SK-N-SH (cell line): ENCODE results near the gene DISP1. TPM values are rescaled to one million over a fixed set of nuclear protein-coding genes. Genes with fewer than 3 reads are reported as not detected.

ENCODE experiments used
- CTCF ChIA-PET: fragments of 300-600, 350-600 bp; formaldehyde crosslinking; extraction: SDS; loops from one replicate; lab custom pipeline; 2021; lab: Yijun Ruan, JAX
- POLR2A ChIA-PET: fragments of 350-600 bp; sonication (Branson Sonifier 250); formaldehyde crosslinking; extraction: SDS; loops from one replicate; lab custom pipeline; 2020; ENCODE audit warnings: antibody characterized with exemption, inconsistent platforms; lab: Yijun Ruan, JAX
- DNase-seq: peaks from one replicate; pipeline ENCODE4 v3.0.0; 2012
- H2AFZ ChIP-seq: fragments of 200-600 bp; sonication (generic); 2 replicates; pipeline ENCODE4 v1.8.1; 2016; ENCODE audit warnings: antibody characterized with exemption, mild to moderate bottlenecking, low read depth
- H3F3A ChIP-seq: fragments of 200-600 bp; sonication (generic); replicated peaks from 2 replicates; pipeline ENCODE3; 2016; ENCODE audit warnings: antibody characterized with exemption, mild to moderate bottlenecking; ENCODE audit not compliant: insufficient read depth
- H3K27ac ChIP-seq, 2 experiments: fragments of 200-500 bp in 1 of 2; fragments of 200-600 bp in 1 of 2; sonication (Bioruptor generic) in 1 of 2; sonication (generic), shearing (Covaris generic) in 1 of 2; 2 replicates each; pipeline versions ENCODE4 v1.5.1 to v1.6.1; 2014 to 2016; ENCODE audit warnings: low read depth in 2 of 2, inconsistent platforms in 1 of 2, low read length in 1 of 2, mild to moderate bottlenecking in 1 of 2, mixed read lengths in 1 of 2
- H3K27me3 ChIP-seq: fragments of 200-600 bp; sonication (generic), shearing (Covaris generic); 2 replicates; pipeline ENCODE4 v1.6.1; 2016; ENCODE audit warnings: mixed run types; ENCODE audit not compliant: insufficient read depth
- H3K36me3 ChIP-seq, 2 experiments: fragments of 200-500 bp in 1 of 2; fragments of 200-600 bp in 1 of 2; sonication (Bioruptor generic) in 1 of 2; sonication (generic) in 1 of 2; replicated peaks in 1 of 2; 2 replicates each; pipeline versions ENCODE3 to v1.5.1; 2014 to 2016; ENCODE audit warnings: low read length in 1 of 2, mild to moderate bottlenecking in 1 of 2; ENCODE audit not compliant: insufficient read depth in 2 of 2, control insufficient read depth in 1 of 2
- H3K4me1 ChIP-seq, 2 experiments: fragments of 200-500 bp in 1 of 2; fragments of 200-600 bp in 1 of 2; sonication (Bioruptor generic) in 1 of 2; sonication (generic), shearing (Covaris generic) in 1 of 2; 2 replicates each; pipeline versions ENCODE4 v1.5.1 to v1.6.1; 2014 to 2016; ENCODE audit warnings: low read depth in 1 of 2, low read length in 1 of 2, mixed run types in 1 of 2; ENCODE audit not compliant: insufficient read depth in 2 of 2, control insufficient read depth in 1 of 2
- H3K4me2 ChIP-seq: fragments of 200-600 bp; sonication (generic), shearing (Covaris generic); 2 replicates; pipeline ENCODE4 v1.6.1; 2017; ENCODE audit warnings: mixed run types
- H3K4me3 ChIP-seq, 2 experiments: fragments of 200-500 bp in 1 of 2; fragments of 200-600 bp in 1 of 2; sonication (Bioruptor generic) in 1 of 2; sonication (generic), shearing (Covaris generic) in 1 of 2; 2 replicates each; pipeline versions ENCODE4 v1.5.1 to v1.8.1; 2014 to 2016; ENCODE audit warnings: low read depth in 2 of 2, inconsistent platforms in 1 of 2, low read length in 1 of 2, mild to moderate bottlenecking in 1 of 2, mixed read lengths in 1 of 2, moderate library complexity in 1 of 2
- H3K79me2 ChIP-seq: fragments of 200-600 bp; sonication (generic); 2 replicates; pipeline ENCODE4 v1.8.1; 2017; ENCODE audit warnings: mild to moderate bottlenecking; ENCODE audit not compliant: insufficient read depth
- H3K9ac ChIP-seq: fragments of 200-600 bp; sonication (generic); 2 replicates; pipeline ENCODE4 v1.6.1; 2017; ENCODE audit warnings: mixed run types
- H3K9me2 ChIP-seq: fragments of 200-600 bp; sonication (generic); 2 replicates; pipeline ENCODE4 v1.6.1; 2017; ENCODE audit warnings: mixed run types
- H3K9me3 ChIP-seq: fragments of 200-600 bp; sonication (generic); 2 replicates; pipeline ENCODE4 v1.6.1; 2017; ENCODE audit warnings: mixed run types, mild to moderate bottlenecking, moderate library complexity
- H4K20me1 ChIP-seq: fragments of 200-600 bp; sonication (generic); 2 replicates; pipeline ENCODE4 v1.6.1; 2017; ENCODE audit warnings: mild to moderate bottlenecking, mixed run types; ENCODE audit not compliant: insufficient read depth
- EP300 ChIP-seq, 2 experiments: IDR thresholded peaks; 2 replicates each; pipeline versions ENCODE4 v1.4.0 to v1.6.1; 2012; ENCODE audit warnings: borderline replicate concordance in 1 of 2, low read depth in 1 of 2, low read length in 1 of 2
- EZH2phosphoT487 ChIP-seq: fragments of 200-600 bp; sonication (generic); IDR thresholded peaks from 2 replicates; pipeline ENCODE4 v1.6.1; 2017; ENCODE audit warnings: low read depth, mixed run types, mild to moderate bottlenecking, antibody characterized with exemption, moderate library complexity, borderline replicate concordance
- FOXJ3 ChIP-seq: sonication (generic); formaldehyde crosslinking; IDR thresholded peaks from 2 replicates; pipeline ENCODE4 v1.5.1; 2020; ENCODE audit warnings: mild to moderate bottlenecking, missing genetic modification reagents
- FOXM1 ChIP-seq: IDR thresholded peaks from 2 replicates; pipeline ENCODE4 v1.4.0; 2012; ENCODE audit warnings: low read depth, mild to moderate bottlenecking
- GABPA ChIP-seq: IDR thresholded peaks from 2 replicates; pipeline ENCODE4 v1.4.0; 2012; ENCODE audit warnings: low read depth, mild to moderate bottlenecking
- JUND ChIP-seq: IDR thresholded peaks from 2 replicates; pipeline ENCODE4 v1.4.0; 2012
- MAX ChIP-seq: IDR thresholded peaks from 2 replicates; pipeline ENCODE4 v1.4.0; 2012; ENCODE audit warnings: low read depth
- MEF2A ChIP-seq: IDR thresholded peaks from 2 replicates; pipeline ENCODE4 v1.4.0; 2012; ENCODE audit warnings: low read depth, borderline replicate concordance
- NFIC ChIP-seq: IDR thresholded peaks from 2 replicates; pipeline ENCODE4 v1.4.0; 2012; ENCODE audit warnings: borderline replicate concordance
- RAD21 ChIP-seq: IDR thresholded peaks from 2 replicates; pipeline ENCODE4 v1.6.1; 2012; ENCODE audit warnings: mild to moderate bottlenecking, low read length
- RCOR1 ChIP-seq: fragments of 150-350 bp; IDR thresholded peaks from 2 replicates; pipeline ENCODE4 v1.6.1; 2017; ENCODE audit warnings: antibody characterized with exemption, low read length
- RXRA ChIP-seq: IDR thresholded peaks from 2 replicates; pipeline ENCODE4 v1.4.0; 2012; ENCODE audit warnings: low read depth, mild to moderate bottlenecking, borderline replicate concordance
- TAF1 ChIP-seq: IDR thresholded peaks from 2 replicates; pipeline ENCODE4 v1.6.1; 2012; ENCODE audit warnings: low read depth, mild to moderate bottlenecking, low read length, moderate library complexity, borderline replicate concordance
- TCF12 ChIP-seq: IDR thresholded peaks from 2 replicates; pipeline ENCODE4 v1.4.0; 2012
- YY1 ChIP-seq: IDR thresholded peaks from 2 replicates; pipeline ENCODE4 v1.4.0; 2012; ENCODE audit warnings: low read depth, mild to moderate bottlenecking
- ZBTB33 ChIP-seq: IDR thresholded peaks from 2 replicates; pipeline ENCODE4 v1.4.0; 2012; ENCODE audit warnings: low read depth, borderline replicate concordance
- WGBS: methylation state at CpG from one replicate; pipeline ENCODE4 v1.1.6; 2017; ENCODE audit warnings: low lambda C conversion rate; 5-methylcytosine and 5-hydroxymethylcytosine counted together
- polyA plus RNA-seq, 3 experiments: library from polyadenylated mRNA; depleted of rRNA; stranded (reverse); fragments of >200 nt; gene quantifications; 2 replicates each; pipeline ENCODE4 v1.2.3, GENCODE V29; 2012
- TF ChIP-seq, protein P1 (sequence below): fragments of 150-350 bp; IDR thresholded peaks from 2 replicates; pipeline ENCODE4 v1.6.1; 2016; ENCODE audit warnings: mild to moderate bottlenecking, low read depth, low read length
- TF ChIP-seq, protein P2 (sequence below): fragments of 200-600 bp; sonication (generic); IDR thresholded peaks from 2 replicates; pipeline ENCODE4 v1.6.1; 2017; ENCODE audit warnings: antibody characterized with exemption, mild to moderate bottlenecking, moderate library complexity
- TF ChIP-seq, protein P3 (sequence below): fragments of 150-350 bp; IDR thresholded peaks from 2 replicates; pipeline ENCODE4 v1.6.1; 2017; ENCODE audit warnings: antibody characterized with exemption, low read length, low read depth, borderline replicate concordance

Gene DISP1
- polyA plus RNA-seq, 1 of the 3 experiments (the other 2 are of a cell fraction): 4.4 TPM

GRCh38 chr1:222783051-222783450, 31.8 kb upstream of the DISP1 start:
- Histone ChIP-seq H3K4me1 (no peaks in the 10 kb centered on the region), H3K27me3 (peaks cover 8% of the 10 kb centered on the region; the same call in 1 of the 2 replicates), H3K36me3 (no peaks in the 10 kb centered on the region), H3K79me2 (no peaks in the 10 kb centered on the region), H3K27ac (no peak overlapping the region), H3K9ac (no peak overlapping the region), H3K4me3 (no peak overlapping the region), H2AFZ (no peak overlapping the region), H4K20me1 (no peaks in the 10 kb centered on the region), H3K4me2 (no peak overlapping the region), H3F3A (no peaks in the 10 kb centered on the region), H3K9me3 (no peaks in the 10 kb centered on the region), H3K9me2 (no peaks in the 10 kb centered on the region)
- POLR2A ChIA-PET: no interaction called here
- TF ChIP-seq TAF1: no peak
- no peak for TF ChIP-seq YY1
- TF ChIP-seq, protein P1, sequence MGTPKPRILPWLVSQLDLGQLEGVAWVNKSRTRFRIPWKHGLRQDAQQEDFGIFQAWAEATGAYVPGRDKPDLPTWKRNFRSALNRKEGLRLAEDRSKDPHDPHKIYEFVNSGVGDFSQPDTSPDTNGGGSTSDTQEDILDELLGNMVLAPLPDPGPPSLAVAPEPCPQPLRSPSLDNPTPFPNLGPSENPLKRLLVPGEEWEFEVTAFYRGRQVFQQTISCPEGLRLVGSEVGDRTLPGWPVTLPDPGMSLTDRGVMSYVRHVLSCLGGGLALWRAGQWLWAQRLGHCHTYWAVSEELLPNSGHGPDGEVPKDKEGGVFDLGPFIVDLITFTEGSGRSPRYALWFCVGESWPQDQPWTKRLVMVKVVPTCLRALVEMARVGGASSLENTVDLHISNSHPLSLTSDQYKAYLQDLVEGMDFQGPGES: no peak
- TF ChIP-seq RCOR1: no peak
- TF ChIP-seq ZBTB33: no peak
- no peak for TF ChIP-seq JUND
- TF ChIP-seq, protein P2, sequence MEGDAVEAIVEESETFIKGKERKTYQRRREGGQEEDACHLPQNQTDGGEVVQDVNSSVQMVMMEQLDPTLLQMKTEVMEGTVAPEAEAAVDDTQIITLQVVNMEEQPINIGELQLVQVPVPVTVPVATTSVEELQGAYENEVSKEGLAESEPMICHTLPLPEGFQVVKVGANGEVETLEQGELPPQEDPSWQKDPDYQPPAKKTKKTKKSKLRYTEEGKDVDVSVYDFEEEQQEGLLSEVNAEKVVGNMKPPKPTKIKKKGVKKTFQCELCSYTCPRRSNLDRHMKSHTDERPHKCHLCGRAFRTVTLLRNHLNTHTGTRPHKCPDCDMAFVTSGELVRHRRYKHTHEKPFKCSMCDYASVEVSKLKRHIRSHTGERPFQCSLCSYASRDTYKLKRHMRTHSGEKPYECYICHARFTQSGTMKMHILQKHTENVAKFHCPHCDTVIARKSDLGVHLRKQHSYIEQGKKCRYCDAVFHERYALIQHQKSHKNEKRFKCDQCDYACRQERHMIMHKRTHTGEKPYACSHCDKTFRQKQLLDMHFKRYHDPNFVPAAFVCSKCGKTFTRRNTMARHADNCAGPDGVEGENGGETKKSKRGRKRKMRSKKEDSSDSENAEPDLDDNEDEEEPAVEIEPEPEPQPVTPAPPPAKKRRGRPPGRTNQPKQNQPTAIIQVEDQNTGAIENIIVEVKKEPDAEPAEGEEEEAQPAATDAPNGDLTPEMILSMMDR: no peak
- TF ChIP-seq FOXM1: no peak
- no peak for TF ChIP-seq RAD21
- no peak for TF ChIP-seq FOXJ3 (CRISPR knock-in tag)
- no peak for TF ChIP-seq EP300 (IDR thresholded peaks at IDR 0.05; ENCODE audit: borderline replicate concordance in 1 of 2, low read depth in 1 of 2, low read length in 1 of 2)
- no peak for TF ChIP-seq MEF2A
- TF ChIP-seq MAX: no peak
- CTCF ChIA-PET: interaction anchor here (0.8 to 1.6 kb wide), 3 partner anchors 109 to 351 kb away, joined by 3 to 6 read pairs (median 3); no protein-coding TSS in a partner anchor
- DNase-seq: no peak

- no peaks in the 10 kb centered on the region for H3K9me2 ChIP-seq
- H3K4me1 ChIP-seq: no peaks in the 10 kb centered on the region
- H3K9ac ChIP-seq: no peak overlapping the region
- H3K4me3 ChIP-seq: no peak overlapping the region
- H3K79me2 ChIP-seq: no peaks in the 10 kb centered on the region
- H3K4me2 ChIP-seq: no peak overlapping the region
- no peaks in the 10 kb centered on the region for H3F3A ChIP-seq
- peaks cover 8% of the 10 kb centered on the region; the same call in 1 of the 2 replicates for H3K27me3 ChIP-seq
- H3K9me3 ChIP-seq: no peaks in the 10 kb centered on the region
- ChIA-PET CTCF (interaction anchor here (1.5 kb wide), 1 partner anchor 306 kb away, joined by 6 read pairs; no protein-coding TSS in a partner anchor), POLR2A (no interaction called here)
- H4K20me1 ChIP-seq: no peaks in the 10 kb centered on the region
- DNase-seq: no peak
- WGBS: 30% methylated on average over 3 of the region's 3 CpGs
- H2AFZ ChIP-seq: no peak overlapping the region
- H3K27ac ChIP-seq: no peak overlapping the region
- no peaks in the 10 kb centered on the region for H3K36me3 ChIP-seq
- no peak for TF ChIP-seq FOXM1
- no peak for TF ChIP-seq NFIC
- no peak for TF ChIP-seq TCF12
- no peak for TF ChIP-seq RXRA
- no peak for TF ChIP-seq RAD21
- no peak for TF ChIP-seq MAX
- TF ChIP-seq GABPA: no peak
- no peak for TF ChIP-seq EZH2phosphoT487
- TF ChIP-seq, protein P3, sequence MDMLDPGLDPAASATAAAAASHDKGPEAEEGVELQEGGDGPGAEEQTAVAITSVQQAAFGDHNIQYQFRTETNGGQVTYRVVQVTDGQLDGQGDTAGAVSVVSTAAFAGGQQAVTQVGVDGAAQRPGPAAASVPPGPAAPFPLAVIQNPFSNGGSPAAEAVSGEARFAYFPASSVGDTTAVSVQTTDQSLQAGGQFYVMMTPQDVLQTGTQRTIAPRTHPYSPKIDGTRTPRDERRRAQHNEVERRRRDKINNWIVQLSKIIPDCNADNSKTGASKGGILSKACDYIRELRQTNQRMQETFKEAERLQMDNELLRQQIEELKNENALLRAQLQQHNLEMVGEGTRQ: no peak
- TF ChIP-seq FOXJ3 (CRISPR knock-in tag): no peak
Observed at GRCh38 chr1:222784371-222784770, 30.5 kb upstream of the DISP1 start.
